Calu3 (cell line): ENCODE data around the gene TBC1D19. TPM values are rescaled to one million over a fixed set of nuclear protein-coding genes. Genes with fewer than 3 reads are reported as not detected.

Experiments
- BruUV-seq: library from RNA; stranded (reverse); fragments of 400-500 nt; replicated peaks from 2 replicates; lab custom pipeline; 2021; lab: Mats Ljungman, UMichigan
- CTCF ChIA-PET: fragments of 300-600 bp; sonication (Branson Sonifier 250); formaldehyde crosslinking; loops from one replicate; lab custom pipeline; 2022; ENCODE audit warnings: antibody characterized with exemption; lab: Charles Lee
- DNase-seq: peaks from one replicate; pipeline ENCODE4 v3.0.0; 2022
- H3K27ac Mint-ChIP-seq: one replicate; pipeline ENCODE4 v1.8.0; 2022; ENCODE audit warnings: mixed read lengths; ENCODE audit not compliant: unreplicated experiment
- H3K27me3 Mint-ChIP-seq: one replicate; pipeline ENCODE4 v1.8.0; 2022; ENCODE audit warnings: mixed read lengths; ENCODE audit not compliant: unreplicated experiment
- H3K36me3 Mint-ChIP-seq: one replicate; pipeline ENCODE4 v1.8.0; 2022; ENCODE audit warnings: mild to moderate bottlenecking, moderate library complexity, mixed read lengths; ENCODE audit not compliant: insufficient read depth, unreplicated experiment
- H3K4me1 Mint-ChIP-seq: one replicate; pipeline ENCODE4 v1.8.0; 2022; ENCODE audit warnings: mild to moderate bottlenecking, low read depth, mixed read lengths; ENCODE audit not compliant: unreplicated experiment
- H3K4me3 Mint-ChIP-seq: one replicate; pipeline ENCODE4 v1.8.0; 2022; ENCODE audit warnings: mild to moderate bottlenecking, low read depth, moderate library complexity, mixed read lengths; ENCODE audit not compliant: unreplicated experiment
- H3K9me3 Mint-ChIP-seq: one replicate; pipeline ENCODE4 v1.8.0; 2022; ENCODE audit warnings: low read depth, mixed read lengths; ENCODE audit not compliant: unreplicated experiment
- intact Hi-C: fragments of 100-400 bp; cut with micrococcal nuclease; formaldehyde crosslinking; loops from one replicate; pipeline ENCODE4 v1.10.0; 2022; ENCODE audit not compliant: unreplicated experiment
- total RNA-seq: library from RNA; stranded (reverse); gene quantifications from 2 replicates; pipeline ENCODE4 v1.2.3, GENCODE V29; 2022
- TF ChIP-seq, protein P1 (sequence below): fragments of 200-600 bp; IDR thresholded peaks from one replicate; pipeline ENCODE4 v1.8.0; 2022; ENCODE audit warnings: antibody characterized with exemption; ENCODE audit not compliant: unreplicated experiment

Gene TBC1D19
- total RNA-seq, 1 experiment from 2014 or later = 5.5 TPM

DNA sequence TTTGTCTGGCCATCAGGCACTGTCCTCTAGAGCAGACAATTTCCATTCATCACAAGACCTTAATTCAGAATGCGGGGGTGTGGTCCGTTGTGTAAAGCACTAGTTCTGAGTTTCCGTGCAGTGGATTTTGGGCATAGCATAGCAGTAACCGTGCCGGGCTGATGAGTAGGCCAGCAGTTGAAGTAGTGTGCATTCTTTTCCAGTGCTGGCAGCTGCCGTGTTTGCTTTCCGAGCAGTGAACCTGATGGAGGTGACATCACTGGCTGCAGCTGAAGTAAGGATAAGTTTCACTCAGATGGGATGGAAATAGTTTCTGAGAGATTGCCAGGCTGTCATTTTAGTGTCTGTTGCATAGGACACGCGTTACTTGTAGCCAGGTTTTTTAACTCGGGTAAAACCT is 169.7 kb downstream of the TBC1D19 start:
- Mint-ChIP-seq H3K4me3 (no peak overlapping the region), H3K4me1 (no peaks in the 10 kb centered on the region), H3K9me3 (no peaks in the 10 kb centered on the region), H3K27me3 (no peaks in the 10 kb centered on the region), H3K36me3 (no peaks in the 10 kb centered on the region), H3K27ac (no peak overlapping the region)
- TF ChIP-seq, protein P1, sequence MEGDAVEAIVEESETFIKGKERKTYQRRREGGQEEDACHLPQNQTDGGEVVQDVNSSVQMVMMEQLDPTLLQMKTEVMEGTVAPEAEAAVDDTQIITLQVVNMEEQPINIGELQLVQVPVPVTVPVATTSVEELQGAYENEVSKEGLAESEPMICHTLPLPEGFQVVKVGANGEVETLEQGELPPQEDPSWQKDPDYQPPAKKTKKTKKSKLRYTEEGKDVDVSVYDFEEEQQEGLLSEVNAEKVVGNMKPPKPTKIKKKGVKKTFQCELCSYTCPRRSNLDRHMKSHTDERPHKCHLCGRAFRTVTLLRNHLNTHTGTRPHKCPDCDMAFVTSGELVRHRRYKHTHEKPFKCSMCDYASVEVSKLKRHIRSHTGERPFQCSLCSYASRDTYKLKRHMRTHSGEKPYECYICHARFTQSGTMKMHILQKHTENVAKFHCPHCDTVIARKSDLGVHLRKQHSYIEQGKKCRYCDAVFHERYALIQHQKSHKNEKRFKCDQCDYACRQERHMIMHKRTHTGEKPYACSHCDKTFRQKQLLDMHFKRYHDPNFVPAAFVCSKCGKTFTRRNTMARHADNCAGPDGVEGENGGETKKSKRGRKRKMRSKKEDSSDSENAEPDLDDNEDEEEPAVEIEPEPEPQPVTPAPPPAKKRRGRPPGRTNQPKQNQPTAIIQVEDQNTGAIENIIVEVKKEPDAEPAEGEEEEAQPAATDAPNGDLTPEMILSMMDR = no peak
- intact Hi-C loops = no loop called here
- no TSS peak for BruUV-seq
- CTCF ChIA-PET = no interaction called here
- no peak for DNase-seq

DNA sequence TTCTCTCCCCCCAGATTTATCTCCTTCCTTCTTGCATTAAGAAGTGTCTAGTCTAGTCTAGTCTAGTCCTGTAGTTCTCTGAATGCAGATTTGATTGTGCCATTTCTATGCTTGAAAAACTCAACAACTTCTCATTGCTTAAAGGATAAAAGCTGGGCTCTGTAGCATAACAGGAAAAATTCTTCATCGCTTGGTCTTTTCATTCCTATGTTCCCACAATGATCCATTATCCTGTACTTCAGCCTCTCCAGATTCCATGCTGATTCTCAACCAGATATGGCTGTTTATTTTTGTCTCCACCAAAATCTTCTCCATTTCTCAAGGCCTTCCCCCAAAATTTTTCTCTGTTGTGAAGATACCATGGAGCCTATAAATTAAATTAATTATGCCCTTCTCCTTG is 173.9 kb downstream of the TBC1D19 start:
- BruUV-seq = no TSS peak
- CTCF ChIA-PET = no interaction called here
- DNase-seq = no peak
- Mint-ChIP-seq H3K4me1 (no peaks in the 10 kb centered on the region), H3K36me3 (no peaks in the 10 kb centered on the region), H3K9me3 (no peaks in the 10 kb centered on the region), H3K4me3 (no peak overlapping the region), H3K27ac (no peak overlapping the region), H3K27me3 (no peaks in the 10 kb centered on the region)
- TF ChIP-seq, protein P1 = no peak
- intact Hi-C loops = no loop called here

DNA sequence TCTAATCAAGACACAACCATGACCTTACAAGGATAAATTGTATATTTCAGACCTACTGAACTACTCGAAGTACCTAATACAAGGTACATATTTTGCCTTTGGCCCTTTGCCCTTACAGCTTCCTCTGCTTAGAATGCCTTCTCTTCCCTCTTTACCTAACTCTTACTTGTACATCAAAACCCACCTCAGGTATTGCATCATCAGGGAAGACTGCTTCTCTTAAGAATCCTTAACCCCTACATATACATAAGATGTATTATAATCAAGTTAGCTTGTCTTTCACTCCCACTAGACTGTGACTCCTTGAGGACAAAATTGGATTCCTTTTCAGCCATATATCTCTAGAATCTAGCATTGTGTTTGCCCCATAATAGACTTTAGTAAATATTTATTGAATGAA is 175.0 kb downstream of the TBC1D19 start:
- intact Hi-C loops = no loop called here
- no peak overlapping the region for H3K27ac Mint-ChIP-seq
- no peaks in the 10 kb centered on the region for H3K36me3 Mint-ChIP-seq
- no peak for DNase-seq
- BruUV-seq = no TSS peak
- no peak overlapping the region for H3K4me3 Mint-ChIP-seq
- H3K4me1 Mint-ChIP-seq = no peaks in the 10 kb centered on the region
- no peaks in the 10 kb centered on the region for H3K27me3 Mint-ChIP-seq
- TF ChIP-seq, protein P1 = no peak
- CTCF ChIA-PET = no interaction called here
- no peaks in the 10 kb centered on the region for H3K9me3 Mint-ChIP-seq

DNA sequence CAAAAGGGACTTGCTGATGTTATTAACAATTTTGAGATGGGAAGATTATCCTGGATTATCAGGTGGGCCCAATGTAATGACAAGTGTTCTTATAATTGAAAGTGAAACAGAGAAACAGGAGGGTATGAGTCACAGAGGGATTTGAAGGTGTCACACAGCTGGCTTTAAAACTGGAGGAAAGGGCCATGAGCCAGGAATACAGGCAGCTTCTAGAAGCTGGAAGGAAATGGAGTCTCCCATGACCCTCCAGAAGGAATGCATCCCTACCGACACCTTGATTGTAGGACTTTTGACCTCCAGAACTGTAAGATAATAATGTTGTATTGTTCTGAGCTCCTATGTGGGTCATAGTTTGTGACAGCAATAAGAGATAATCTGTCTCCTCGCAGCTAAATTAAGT is 178.8 kb downstream of the TBC1D19 start:
- BruUV-seq = no TSS peak

More for the DNA sequence above, 178.8 kb downstream of the TBC1D19 start:
- Mint-ChIP-seq H3K36me3 (no peaks in the 10 kb centered on the region), H3K27me3 (no peaks in the 10 kb centered on the region), H3K27ac (no peak overlapping the region), H3K9me3 (no peaks in the 10 kb centered on the region), H3K4me3 (no peak overlapping the region), H3K4me1 (no peaks in the 10 kb centered on the region)
- intact Hi-C loops = no loop called here
- DNase-seq = no peak
- CTCF ChIA-PET = no interaction called here
- TF ChIP-seq, protein P1 = no peak
